ENCODE results near the gene SAMD7.
A peak's percentile ranks its signal among the peaks of the same experiment; 100 is the strongest.

The SAMD7 gene

DNA sequence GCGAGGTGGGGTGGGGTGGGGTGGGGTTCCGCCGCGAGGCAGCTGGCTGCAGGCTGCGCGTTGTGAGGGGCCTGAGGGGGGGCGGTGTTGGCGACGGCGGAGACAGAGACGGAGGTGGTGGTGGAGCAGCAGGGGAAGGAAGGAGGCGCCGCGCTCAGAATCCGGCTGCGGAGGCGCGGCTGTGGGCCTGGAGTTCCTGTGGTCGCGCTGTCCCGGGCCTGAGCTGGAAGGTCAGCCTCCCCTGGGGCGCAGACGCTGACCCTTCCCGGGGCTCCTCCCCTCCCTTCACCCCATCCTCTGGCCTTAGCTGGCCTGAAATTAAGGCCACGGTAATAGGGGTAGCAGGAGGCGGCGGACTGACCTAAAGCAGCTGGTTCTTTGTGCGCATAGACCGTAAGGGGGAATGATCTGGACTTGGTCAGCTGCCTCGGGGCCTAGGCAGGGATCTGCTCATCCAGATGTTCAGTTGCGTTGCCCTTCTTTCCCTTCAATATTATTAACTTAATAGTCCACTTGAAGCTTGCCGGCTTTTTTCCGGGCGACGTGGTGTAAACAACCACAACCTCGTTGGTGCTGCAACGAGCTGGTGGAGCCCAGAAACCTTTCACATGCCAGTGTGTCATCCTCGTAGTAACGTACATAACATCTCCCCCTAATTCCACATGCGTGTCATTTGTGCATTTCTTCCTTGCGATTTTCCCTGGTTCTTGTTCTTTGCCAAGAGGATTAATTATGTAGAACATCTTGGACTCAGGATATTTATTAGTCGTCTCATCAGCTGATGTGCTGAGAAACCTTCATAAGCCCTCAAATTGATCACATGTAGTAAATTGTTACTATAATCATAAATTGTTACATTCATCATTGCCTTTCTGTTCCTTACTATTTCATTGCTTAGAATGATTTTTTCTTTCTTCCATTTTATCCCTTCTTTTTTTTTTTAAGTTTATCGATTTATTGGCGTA is 55.9 kb downstream of the SAMD7 start:
- DNase-seq, result peak; percentile 15

GRCh38 chr3:169968224-169968885 is 57.0 kb downstream of the SAMD7 start:
- no peak for DNase-seq

- DNase-seq, result no peak
Measured at GRCh38 chr3:169969174-169970095, 58.1 kb downstream of the SAMD7 start.

DNA sequence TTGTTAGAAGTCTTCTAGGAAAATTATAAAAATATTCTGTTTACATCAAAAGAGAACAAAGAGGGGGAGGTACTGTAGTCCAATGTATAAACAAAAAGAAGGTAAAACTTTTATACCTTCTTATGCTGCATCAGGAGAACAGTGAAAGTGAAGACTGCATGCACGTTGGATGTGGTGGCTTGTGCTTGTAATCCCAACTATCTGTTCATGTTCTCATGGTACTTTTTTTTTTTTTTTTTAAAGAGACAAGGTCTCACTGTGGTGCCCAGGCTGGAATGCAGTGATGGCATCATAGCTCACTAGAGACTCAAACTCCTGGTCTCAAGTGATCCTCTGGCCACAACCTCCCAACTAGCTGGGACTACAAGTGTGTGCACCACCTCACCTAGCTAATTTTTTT is 59.5 kb downstream of the SAMD7 start:
- DNase-seq, result no peak

- DNase-seq, result no peak
Measured at GRCh38 chr3:169971522-169971921, 60.1 kb downstream of the SAMD7 start.

GRCh38 chr3:169980055-169980454 is 68.7 kb downstream of the SAMD7 start:
- DNase-seq, result no peak

- no peak for DNase-seq
Measured at GRCh38 chr3:169984292-169984691, 72.9 kb downstream of the SAMD7 start.
